HG03196 (cell line): ENCODE results near the gene RIOK1.
"Not testable (repeated sequence)": the region's sequence is repeated elsewhere in the genome, so short reads cannot be mapped to it uniquely, and the experiment has no call there.

Experiments used
- ATAC-seq: cut with Tn5 transposase; IDR thresholded peaks from one replicate; pipeline ENCODE4 v1.9.1; 2021; ENCODE audit not compliant: unreplicated experiment

The RIOK1 gene

GRCh38 chr6:7439228-7439627 lies 49.6 kb downstream of the RIOK1 start:
- ATAC-seq = no peak

- no peak for ATAC-seq
Observed at GRCh38 chr6:7440476-7440875, 50.9 kb downstream of the RIOK1 start.

DNA sequence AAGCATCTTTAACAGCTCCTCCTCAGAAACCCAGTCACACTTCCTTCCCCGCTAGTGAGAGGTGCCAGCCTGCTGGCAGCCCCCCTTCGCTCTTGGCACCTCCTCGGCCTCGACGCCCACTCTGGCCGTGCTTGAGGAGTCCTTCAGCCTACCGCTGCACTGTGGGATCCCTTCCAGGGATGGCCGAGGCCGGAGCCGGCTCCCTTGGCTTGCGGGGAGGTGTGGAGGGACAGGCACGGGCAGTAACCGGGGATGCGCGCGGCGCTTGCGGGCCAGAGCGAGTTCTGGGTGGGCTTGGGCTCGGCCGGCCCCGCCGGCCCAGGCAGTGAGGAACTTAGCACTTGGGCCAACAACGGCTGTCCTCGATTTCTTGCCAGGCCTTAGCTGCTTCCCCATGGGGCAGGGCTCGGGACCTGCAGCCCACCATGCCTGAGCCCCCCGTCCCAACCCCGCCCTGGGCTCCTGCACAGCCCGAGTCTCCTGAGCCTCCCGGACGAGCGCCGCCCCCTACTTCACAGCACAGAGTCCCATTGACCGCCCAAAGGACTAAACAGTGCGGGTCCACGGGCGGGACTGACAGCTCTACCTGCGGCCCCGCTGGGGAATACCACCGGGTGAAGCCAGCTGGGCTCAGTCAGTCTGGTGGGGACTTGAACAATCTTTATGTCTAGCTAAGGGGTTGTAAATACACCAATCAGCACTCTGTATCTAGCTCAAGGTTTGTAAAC lies 51.6 kb downstream of the RIOK1 start:
- no peak for ATAC-seq

- no peak for ATAC-seq
Observed at GRCh38 chr6:7442467-7442866, 52.9 kb downstream of the RIOK1 start.

GRCh38 chr6:7445101-7445500 lies 55.5 kb downstream of the RIOK1 start:
- no peak for ATAC-seq

DNA sequence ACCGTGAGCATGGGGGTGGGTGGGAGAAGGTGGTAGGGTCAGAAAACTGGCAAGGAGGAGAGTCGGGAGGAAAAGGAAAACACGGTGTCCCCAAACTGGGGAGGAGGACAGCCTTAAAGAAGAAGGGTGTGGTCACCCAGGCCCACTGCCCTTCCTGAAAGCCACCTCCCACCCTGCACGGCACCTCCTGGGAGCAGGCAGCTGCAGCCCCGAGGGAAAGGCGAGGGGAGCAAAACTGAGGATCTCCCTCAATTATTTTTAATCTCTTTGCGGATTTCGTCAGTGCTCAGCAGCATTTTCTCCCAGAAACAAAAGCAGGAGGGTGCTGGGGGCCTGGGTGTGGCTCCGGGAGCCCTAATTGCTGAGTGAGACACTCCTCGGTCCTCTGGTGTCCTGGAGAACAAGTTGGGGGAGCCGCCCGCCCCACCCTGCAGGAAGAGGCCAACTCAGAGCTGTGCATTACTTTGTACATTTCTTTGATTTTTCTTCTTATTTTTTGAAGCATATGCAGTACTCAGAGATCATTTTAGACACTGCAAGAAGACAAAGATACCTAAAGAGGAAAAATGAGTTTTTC lies 56.4 kb downstream of the RIOK1 start:
- no peak for ATAC-seq

DNA sequence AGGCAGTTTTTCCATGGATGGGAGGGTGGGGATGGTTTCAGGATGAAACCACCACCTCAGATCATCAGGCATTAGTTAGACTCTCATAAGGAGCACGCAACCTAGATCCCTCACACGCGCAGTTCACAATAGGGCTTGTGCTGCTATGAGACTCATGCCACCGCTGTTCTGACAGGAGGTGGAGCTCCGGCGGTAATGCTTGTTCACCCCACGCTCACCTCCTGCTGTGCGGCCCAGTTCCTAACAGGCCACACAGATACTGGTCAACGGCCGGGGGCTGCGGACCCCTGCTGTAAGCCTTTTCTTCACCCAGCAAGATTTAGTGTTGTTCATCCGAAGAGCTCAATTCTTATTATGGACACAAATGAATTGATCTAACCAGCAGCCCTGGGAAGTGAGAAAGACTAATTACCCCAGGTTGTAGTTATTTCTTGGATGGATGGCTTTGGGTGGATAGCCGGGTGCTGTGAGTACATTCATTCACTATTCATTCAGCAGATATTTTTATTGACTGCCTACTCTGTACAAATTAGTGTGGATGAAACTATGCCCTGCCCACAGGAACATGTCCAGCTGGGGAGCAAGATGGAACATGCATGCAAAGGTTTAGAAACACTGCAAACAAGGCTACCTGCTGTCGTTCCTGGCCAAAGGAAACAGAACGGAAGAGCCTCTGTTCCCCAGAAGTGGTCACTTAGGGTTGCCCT lies 57.2 kb downstream of the RIOK1 start:
- ATAC-seq = no peak

GRCh38 chr6:7448232-7448631 lies 58.6 kb downstream of the RIOK1 start:
- ATAC-seq = no peak

- ATAC-seq = no peak
Observed at GRCh38 chr6:7449018-7449417, 59.4 kb downstream of the RIOK1 start.

- no peak for ATAC-seq
Observed at GRCh38 chr6:7451326-7451725, 61.7 kb downstream of the RIOK1 start.

- no peak for ATAC-seq
Observed at GRCh38 chr6:7452898-7453297, 63.3 kb downstream of the RIOK1 start.

DNA sequence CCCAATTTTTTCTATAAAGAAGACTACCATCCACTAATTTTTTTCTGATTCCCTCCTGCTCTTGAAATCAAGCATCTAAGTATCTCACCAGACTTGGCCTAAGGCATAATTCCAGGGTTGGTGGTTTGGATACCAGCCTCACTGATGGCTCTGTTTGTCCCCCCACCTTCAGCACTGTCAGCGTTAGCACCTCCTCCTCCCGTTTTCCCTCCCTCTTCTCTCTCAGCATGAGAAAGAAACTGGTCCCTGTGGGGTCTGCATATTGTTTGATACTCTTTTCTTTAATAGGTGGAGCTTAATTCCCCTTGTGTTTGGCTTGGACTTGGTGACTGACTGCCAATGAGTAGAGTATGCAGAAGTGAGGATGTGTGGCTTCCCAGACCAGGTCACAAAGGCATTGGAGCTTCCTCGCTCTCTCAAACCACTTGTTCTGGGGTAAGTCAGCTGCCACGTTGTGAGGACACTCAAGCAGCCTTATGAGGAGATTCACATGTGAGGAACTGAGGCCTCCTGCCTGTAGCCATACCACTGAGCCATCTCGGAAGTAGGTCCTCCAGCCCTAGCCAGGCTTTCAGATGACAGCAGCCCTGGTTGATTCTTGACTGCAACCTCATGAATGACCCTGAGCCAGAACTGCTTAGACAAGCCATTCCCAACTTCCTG lies 65.2 kb downstream of the RIOK1 start:
- ATAC-seq = no peak

DNA sequence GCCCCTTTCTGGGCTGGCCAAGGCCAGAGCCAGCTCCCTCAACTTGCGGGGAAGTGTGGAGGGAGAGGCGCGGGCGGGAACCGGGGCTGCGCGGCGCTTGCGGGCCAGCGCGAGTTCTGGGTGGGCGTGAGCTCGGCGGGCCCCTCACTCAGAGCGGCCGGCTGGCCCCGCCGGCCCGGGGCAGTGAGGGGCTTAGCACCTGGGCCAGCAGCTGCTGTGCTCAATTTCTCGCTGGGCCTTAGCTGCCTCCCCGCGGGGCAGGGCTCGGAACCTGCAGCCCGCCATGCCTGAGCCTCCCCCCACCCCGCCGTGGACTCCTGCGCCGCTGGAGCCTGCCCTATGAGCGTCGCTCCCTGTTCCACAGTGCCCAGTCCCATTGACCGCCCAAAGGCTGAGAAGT lies 66.7 kb downstream of the RIOK1 start:
- not testable (repeated sequence) for ATAC-seq

DNA sequence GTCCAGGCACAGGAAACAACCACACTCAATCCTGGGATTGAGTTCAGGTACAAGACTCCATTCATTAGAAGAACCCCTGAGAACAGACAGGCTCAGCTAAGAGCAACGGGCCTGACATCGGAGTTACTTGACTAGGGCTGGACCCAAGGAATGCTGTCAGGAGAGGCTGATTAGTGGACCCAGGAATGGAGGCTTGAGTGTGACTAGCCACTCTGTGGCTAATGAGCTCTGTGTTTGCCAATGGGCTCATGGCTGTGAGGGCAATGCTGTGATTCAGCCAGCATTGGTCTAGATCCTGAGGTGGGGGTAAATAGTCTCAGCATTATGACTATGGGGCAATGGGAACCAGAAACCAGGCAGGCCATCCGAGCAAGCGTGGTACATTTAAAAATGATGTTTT lies 71.8 kb downstream of the RIOK1 start:
- ATAC-seq = no peak

DNA sequence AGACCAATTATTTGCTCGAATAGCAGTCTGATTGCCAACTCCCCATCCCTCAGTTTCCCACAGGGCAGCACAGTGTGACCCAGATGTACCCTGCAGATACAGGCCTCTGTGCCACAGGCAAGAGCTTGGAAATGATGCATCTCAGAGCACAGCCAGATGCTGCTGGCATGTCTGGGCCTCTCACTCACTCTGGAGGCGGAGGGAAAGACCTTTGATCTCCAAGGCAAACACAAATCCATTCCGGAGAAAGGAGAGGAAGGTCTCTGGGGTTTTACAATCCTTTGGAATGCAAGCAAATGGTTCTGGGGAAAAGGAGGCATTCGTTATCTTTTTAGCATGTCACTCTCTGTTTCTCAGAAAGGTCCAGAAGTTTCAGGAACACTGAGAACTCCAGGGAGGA lies 74.2 kb downstream of the RIOK1 start:
- no peak for ATAC-seq

DNA sequence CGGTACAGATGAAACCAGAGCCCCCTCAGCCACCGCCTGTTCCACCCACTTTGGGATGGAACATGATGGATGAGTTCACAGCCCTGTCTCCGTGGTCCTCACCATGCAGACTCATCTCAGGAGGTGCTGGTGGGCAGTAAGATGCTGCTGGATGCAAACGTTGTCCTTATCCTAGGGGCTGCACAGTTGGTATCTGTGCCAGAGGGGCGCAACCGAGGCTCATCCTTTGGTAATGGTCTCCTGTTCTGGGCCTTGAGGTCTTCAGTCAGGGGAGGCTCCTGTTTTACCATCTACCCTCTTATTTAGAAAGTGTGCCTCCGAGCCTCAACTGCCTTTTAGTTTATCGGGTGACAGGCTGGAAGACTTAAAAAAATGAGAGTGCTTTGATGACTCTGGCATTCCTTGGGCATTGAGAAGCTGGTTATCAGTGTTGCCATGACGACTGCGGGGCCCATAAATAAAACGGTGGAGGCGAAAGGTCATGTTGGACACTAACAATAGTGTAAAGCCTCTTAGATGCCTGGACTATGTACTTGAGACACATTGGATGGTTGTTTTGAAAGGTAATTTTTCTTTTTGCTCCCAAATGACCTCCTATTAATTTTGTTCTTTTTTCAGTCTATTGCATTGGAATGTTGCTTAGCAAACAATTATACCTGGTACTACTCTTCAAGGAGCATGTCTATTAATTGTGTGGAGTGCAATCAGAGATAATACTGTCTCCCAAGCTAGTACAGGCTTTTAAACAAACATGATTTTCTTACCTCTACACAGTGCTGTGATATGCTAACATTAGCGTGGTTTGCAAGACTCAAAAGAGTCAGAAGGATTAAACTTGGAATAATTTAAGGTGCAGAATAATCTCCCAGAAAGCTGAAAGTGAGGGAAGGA lies 77.6 kb downstream of the RIOK1 start:
- ATAC-seq = no peak
